ENCODE results near the gene TMEM203. TPM values are rescaled to one million over a fixed set of nuclear protein-coding genes. Genes with fewer than 3 reads are reported as not detected.

TMEM203 gene
- total RNA-seq, 1 donor from 2014 or later: 40.6 TPM

DNA sequence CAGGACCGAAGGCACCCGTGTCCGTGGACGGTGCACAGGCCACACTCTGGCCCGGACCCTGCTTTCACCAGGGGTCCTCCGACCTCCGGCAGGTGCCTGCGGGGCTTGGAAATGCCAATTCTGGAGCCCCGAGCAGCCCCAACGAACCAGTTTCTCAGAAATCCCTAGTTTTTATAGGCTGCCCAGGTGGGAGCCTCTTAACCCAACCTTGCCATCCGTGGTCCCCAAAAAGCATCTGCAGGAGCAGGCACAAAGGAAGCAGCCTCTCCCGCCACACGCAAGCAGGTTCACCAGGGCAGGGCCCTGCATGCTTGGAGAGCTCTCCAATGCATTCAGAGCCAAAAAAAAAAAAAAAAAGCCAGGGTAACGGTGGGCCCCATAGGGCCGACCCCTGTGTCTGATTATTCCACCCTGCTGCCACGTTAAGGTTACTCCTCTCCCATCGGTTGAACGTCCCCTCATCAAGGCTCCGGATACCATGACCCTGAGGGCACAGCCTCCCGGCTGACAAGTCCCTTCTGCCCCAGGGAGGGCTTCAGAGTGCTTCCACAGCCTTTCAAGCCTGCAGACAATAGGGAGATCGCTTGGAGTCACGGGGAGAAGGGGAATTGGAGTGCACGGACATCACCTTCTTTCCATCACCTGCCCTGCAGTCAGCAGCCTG, 4.1 kb downstream of the TMEM203 start:
- intact Hi-C loops (cut with DNase I): loop anchor here (2.0 kb wide), 1 partner anchor 21 kb away; the partner anchor contains the start of gene RNF208
- DNase-seq (ENCODE audit: low spot score): no peak

DNA sequence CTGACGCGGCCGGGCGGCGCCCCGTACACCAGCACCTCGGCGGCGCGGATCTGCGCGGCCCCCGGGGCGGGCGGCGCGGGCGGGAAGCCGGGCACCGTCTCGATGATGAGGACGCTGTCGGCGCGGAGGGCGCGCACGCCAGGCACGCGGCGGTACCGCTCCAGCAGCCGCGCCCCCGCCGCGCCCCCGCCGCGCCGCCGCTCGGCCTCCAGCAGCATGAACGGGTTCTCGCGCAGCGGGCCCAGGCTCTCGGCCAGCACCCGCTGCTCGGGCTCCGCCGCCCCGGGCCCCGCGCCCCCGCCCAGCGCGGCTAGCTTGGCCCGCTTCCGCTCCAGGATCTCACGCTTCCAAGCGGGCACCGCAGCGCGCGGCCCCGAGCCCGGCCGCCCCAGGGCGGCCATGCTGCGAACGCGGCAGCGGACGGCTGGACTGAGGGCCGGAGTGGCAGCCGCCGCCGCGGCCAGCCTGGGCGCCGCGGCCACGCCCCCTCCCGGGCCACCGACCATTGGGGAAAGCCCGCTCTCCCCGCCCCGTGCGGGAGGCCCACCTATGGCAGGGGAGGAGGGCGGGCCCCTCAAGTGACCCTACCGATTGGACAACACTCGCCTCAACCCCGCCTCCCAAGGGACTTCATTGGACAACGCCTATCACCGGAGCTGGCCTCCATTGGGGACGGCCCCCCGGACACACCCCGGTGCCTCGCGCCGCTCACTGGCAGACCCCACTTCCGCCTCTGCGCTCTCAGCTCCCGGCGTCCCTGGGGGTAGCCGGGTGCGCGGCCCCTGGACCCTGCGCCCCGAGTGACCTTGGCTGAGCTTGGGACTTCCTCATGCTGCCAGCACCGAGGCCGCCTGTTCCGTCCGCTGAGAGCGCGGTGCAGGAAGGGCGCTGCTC, 4.9 kb downstream of the TMEM203 start, which contains the start of gene TPRN:
TPRN (minus strand) TSS at position 431 of the 894 bp plus-strand sequence; CDS start at position 401, 30 bp downstream.
- DNase-seq (ENCODE audit: low spot score): peak; percentile 99
- intact Hi-C loops (cut with DNase I): loop anchor here (2.0 kb wide), 1 partner anchor 22 kb away; the partner anchor contains the start of gene RNF208

DNA sequence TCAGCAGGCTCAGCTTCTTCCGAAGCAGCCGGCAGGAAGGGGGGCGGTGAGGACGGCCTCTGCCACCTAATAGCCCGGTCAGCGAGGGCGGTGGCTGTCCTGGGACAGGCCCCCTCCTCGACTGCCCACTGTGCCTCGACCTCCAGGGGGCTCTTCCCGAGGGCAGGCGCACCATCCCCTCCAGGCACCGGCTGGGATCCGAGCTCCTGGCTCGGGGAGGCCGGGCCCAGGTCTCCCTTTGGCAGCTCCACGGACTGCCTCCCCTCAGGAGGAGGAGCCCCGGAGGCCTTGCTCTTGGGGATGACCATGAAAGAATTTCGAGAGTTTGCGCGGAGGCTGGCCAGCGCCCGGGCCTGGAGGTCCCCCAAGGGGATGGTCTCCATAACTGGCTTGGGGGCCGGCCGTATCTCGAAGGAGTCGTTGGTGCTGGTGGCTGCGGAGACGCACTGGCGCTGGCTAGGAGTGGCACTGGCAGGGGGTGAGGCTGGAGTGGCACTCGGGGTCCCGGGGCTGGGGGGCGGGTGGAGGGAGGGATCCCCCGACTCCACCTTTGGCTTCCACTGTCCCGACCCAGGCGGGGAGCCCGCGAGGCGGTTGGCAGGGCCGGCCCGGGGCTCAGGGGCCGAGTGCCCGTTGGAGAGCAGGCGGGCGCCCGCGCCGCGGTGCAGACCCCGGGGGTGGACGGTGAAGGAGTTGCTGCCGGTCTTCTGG, 5.9 kb downstream of the TMEM203 start:
- intact Hi-C loops (cut with DNase I): loop anchor here (2.0 kb wide), 1 partner anchor 23 kb away; the partner anchor contains the start of gene RNF208
- no peak for DNase-seq (ENCODE audit: low spot score)

DNA sequence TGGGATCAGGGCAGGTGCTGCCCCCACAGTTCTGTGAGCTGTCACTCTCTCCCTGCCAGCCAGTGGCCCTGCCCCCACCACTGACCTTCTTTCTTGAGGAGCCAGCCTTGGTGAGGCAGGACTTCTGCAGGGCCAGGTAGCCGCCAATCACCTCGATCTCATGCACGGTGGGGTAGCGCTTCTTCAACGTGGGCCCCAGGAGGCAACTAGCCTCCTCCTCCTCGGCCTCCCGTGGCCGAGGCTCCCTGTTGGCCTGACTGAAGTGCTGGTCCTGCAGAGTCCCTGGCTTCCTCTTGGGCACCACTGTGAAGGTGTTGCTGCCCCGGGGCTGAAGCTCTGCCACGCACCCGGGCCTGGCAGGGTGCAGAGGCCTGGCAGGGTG, 6.6 kb downstream of the TMEM203 start:
- no peak for DNase-seq (ENCODE audit: low spot score)
- intact Hi-C loops (cut with DNase I): no loop called here

DNA sequence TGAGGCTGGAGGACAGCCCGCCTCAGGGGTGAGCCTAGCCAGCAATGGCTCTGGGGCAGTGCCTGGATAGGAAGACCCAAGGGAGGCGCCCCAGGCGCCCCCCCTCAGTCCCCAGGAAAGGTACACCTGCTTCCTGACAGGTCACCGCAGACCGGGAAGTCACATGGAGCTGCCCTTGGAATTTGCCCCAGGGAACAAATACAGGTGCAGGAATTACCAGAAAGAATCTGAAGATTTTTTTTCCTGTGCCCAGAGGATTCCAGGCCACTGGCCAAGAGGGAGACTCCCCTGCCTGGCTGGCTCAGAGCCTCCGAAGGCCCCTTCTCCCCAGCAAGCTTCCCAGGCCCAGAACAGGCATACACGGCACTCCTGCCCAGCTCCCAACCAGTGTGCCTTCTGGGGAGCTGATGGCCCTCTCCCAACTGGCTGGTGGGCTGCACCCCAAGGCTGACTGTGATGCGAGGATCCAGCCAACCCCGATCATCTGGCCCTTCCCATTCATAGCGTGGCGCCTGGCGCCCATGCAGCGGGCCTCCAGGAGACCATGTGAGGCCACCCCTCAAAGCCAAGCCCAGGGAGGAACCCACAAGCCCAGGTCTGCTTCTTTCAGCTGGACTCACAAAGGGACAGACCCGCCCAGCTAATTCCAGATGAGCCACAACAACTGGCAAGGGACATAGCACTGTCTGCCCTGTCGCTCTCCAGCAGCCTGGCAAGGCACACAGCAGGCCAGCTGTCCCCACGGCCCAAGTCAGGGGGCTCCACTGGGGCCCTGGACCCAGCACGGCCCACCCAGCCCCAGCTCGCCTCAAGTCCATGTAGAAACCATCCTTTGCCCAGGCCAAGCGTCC, 7.2 kb downstream of the TMEM203 start:
- intact Hi-C loops (cut with DNase I): no loop called here
- DNase-seq (ENCODE audit: low spot score): no peak

DNA sequence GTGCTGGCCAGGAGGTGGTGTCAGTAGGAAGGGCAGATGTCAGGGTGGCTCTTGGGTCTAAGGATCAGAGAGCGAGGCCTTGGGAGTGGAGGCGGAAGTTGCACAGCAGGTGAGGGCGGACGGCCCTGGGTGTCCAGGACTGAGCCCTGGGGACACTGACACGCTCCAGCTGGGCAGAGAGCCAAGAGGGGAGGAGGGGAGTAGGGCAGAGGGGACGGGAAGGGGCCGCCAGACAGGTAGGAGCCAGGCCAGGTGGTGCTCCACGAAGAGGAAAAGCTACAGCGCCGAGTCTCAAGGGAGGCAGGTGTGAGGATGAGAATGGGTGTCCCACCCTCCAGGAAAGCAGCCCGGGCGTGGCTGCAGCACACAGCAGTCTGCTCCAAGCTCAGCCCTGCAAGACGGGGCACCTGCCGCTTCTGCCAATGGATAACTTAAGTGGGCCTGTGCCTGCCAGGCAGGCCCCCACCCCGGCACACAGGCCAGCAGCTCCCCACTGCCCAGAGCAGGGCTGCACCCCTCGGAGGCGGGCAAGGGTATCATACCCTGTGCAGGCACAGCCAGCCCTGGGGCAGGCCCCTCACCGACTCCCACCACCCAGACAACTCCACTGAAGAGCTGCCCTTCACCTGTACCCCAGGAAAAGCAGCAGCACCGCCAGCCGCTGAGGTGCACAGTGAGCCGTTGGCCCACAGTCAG, 9.8 kb downstream of the TMEM203 start:
- DNase-seq (ENCODE audit: low spot score): no peak
- intact Hi-C loops (cut with DNase I): no loop called here

DNA sequence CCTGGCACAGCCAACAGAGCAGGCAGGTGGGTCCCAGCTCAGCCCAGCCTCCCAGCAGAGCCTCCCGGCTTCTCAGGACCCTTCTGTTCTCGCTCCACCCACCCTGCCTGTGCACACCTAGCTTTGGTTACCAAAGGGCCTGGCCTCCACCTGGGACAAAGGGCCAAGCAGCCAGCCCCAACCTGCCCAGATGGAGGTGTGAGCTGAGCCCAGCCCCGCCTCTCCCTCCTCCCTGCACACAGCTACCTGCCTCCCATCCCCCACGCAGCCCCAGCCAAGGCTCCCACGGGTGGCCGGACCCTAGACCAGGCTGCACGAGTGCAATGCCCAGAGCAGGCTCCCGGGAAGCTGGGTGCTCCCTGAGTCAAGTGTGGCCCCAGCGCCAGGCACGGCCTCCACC, 10.5 kb downstream of the TMEM203 start:
- intact Hi-C loops (cut with DNase I): no loop called here

DNA sequence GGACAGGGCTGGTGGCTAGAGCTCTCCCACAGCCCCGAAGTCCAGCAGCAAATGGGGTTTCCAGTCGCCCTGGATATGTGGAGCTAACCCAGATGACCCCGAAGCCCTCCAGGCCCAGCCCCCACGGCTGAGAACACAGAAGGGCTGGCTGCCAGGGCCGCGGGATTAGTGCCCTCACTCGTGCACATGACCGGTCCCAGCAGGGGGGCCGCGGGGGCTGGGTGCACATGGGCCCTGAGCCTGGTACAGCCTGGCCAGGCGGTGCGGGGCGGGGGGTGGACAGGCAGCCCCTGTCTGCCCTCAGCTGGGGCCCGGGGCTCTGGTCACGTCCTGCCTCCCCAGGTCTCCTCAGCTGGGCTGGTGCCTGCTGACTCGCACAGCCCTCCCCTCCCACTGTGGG, 11.1 kb downstream of the TMEM203 start:
- peak; percentile 83 for DNase-seq (ENCODE audit: low spot score)
- intact Hi-C loops (cut with DNase I): no loop called here

More for the DNA sequence above, 10.5 kb downstream of the TMEM203 start:
- DNase-seq (ENCODE audit: low spot score): no peak

DNA sequence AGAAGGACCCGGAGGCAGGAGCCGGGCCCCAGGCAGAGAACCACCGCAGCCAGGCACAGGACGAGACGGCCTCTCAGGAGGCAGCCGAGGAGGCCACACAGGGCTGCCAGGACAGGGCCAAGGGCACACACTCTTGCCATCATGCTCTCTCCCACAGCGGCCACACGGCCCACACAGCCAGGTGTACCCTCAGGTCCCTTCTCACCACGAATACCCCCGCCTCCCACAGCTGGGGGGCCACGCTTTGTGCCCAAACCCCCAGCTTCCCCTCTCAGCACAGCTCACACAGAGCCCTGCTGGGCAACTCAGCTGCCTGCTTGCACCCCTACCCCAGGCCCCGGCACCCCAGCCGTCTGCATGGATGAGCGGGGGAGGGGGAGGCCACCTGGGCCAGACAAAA, 11.7 kb downstream of the TMEM203 start:
- intact Hi-C loops (cut with DNase I): no loop called here
- no peak for DNase-seq (ENCODE audit: low spot score)

DNA sequence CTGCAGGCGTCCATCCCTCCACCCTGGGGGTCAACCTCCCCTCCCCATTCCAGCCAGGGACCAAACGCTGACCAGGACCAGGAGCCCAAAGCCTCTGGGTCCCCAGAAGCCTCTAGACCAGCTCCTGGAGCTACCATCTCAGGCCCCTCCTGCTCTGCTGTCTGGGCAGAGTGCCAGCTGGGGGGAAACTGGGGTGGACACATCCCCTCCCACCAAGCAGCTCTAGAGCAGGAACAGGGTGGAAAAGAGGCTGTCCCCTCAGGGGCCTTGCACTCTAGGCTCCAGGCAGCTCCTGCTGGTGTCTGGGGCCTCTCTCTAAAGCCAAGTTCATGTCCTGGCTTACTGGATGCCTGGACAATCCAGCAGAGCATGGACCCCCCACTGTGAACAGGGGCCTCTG, 12.6 kb downstream of the TMEM203 start:
- no peak for DNase-seq (ENCODE audit: low spot score)
- intact Hi-C loops (cut with DNase I): no loop called here

DNA sequence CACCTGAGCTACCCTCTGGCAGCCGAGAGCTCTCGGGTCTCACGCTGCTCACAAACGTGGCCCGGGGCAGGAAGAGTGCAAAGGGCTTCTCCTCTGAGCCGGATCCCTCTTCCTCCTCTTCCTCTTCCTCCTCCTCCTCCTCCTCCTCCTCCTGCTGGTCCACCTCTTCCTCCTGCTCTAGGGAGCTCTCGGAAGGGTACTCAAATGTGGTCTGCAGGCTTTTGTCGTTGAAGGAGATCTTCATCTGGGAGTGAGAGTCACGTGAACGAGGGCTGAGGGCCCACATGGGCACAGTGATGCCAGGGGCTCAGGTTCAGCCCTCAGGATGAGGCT, 13.0 kb downstream of the TMEM203 start:
- intact Hi-C loops (cut with DNase I): no loop called here
- DNase-seq (ENCODE audit: low spot score): no peak

DNA sequence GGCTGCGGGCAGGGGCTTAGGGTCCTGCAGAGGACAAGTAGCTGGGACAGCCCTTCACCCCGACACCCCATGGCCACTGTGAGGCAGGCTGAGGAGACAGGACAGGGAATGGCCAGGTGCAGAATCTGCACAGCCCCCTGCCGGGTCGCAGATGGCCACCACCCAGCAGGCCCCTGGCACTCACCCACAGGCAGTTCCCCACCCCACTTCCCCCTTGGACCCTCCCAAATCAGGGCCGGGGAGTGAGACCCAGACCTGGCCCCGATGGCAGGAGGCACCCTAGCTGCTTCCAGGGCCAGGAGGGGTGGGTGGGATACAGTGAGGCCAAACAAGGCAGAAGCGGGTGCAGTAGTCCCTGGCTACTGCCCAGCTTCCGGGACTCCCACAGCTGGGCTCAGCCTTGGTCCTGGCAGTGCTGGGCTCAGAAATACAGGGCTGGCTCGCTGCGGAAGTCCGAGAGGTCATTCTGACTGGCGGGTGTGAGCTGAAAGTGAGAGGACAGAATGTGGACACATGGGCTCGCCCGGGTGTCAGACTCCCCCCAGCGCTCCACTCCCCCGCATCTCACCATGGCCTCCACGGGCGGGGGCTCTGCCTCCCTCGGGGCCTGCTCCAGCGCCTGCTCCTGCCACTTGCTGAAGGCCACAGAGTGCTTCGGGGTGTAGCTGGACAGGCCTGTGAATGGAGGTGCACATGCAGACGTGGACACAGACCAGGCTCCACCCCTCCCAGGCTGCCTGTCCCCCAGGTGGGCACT, 13.6 kb downstream of the TMEM203 start:
- no peak for DNase-seq (ENCODE audit: low spot score)
- intact Hi-C loops (cut with DNase I): no loop called here

DNA sequence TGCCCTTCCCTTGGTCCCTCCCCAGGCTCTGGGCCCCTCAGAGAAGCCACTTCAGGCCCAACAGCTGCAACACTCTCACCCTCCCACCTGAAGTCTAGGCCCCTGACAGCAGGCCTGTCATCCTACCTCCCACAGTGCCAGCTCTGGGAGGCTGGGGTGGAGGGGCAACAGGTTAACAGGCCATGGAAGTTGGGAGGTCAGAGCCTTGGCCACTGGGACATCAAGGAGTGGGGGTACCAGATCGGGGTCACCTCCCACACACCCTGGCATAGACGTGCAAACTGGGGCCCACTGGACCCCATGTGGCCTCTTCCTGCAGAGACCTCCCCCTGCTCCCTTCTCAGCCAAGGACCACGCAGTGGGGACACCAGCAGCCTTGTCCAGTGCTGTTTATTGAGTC, 14.2 kb downstream of the TMEM203 start:
- intact Hi-C loops (cut with DNase I): no loop called here
- no peak for DNase-seq (ENCODE audit: low spot score)

DNA sequence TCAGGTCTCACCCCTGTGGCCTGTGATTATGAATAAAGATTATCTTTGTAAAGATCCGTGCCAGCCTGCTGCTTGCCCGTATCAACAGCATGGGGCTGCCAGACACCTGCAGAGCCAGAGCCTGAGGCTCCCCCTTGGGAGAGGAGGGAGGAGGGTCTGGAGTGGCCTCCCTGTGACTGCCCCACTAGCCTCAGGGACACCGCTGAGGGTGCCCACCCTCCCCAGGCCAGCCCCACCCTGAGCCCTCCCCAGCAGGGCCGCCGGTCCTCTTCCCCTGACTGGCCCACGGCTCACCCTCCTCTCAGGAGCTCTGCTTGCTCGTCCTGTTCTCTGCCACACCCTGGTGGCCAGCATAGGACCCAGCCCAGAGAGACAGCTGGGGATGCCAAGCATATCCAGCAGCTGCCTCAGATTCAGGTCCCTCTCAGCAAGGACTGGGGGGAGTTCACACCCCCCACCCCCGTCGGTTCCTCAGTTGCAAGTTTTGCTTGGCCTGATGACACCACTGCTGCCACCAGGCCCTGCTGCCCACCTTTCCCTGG, 15.1 kb downstream of the TMEM203 start:
- intact Hi-C loops (cut with DNase I): no loop called here
- no peak for DNase-seq (ENCODE audit: low spot score)

DNA sequence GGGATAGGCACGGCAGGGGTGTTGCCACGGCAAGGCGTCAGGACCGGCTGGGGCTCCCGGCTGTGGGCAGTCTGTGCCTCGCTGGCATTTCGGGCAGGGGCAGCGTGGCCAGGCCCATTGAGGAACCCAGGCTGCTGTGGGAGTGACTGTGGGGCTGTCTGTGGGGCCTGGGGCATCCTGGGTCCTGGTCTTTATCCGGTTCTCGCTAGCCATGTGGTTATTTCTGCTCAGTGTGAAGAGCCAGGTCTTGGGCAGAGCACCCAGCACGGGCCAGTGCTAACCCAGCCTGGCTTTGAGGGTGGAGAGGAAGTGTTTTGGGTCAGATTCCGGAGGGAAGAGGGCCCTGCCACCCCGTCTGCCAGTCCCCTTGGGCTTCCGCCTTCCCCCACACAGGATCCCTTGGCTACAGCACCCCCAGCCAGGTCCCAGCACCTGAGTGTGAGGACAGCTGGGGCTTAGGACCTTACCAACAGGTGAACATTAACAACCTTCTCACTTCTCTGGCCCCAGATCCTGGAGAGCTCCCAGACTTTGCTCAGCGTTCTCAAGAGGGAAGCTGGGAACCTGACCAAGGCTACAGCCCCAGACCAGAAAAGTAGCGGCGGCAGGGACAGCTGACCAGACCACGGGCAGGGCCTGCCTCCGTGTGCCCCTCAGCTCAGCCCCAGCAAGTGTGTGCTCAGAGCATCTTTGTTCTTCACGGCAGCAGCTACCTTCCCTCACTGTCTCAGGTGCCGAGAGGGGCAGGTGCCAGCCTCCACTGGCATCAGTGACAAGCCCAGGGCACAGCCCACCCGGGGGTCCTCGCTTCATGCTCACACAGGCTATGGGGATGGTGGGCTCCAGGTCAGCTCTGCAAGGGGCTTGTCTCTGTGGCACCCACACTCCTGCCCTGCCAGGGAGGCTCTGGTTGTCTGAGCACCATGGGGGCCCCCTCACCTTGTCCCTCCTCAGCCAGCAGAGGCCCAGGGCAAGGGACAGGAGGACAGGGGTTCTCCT, 15.9 kb downstream of the TMEM203 start:
- intact Hi-C loops (cut with DNase I): loop anchor here (2.0 kb wide), 2 partner anchors 15 to 33 kb away; partner anchors contain the start of genes NDOR1, RNF208 and TMEM203
- no peak for DNase-seq (ENCODE audit: low spot score)

Measured in cardiac septum (tissue), 1 donor.